ENCODE measurements around the gene LBHD2.

DNA sequence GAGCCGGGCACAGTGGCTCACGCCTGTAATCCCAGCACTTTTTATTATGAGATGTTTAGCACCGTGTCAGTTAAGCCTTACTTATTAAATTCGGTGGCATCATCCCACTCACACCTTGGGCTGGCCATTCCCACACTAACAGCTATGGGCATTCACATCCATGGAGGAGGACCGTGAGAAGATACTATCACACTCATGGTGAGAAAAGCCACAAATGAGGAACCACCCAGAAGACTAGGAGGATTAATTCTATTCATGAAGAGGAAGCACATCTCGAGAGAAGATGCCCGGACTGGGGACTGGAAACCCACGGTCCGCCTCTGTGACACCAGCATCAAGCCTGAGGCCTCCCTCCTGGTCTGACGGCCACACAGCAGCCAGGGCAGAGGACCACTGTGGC, 31.6 kb upstream of the LBHD2 start:
- TF ChIP-seq, protein P1, sequence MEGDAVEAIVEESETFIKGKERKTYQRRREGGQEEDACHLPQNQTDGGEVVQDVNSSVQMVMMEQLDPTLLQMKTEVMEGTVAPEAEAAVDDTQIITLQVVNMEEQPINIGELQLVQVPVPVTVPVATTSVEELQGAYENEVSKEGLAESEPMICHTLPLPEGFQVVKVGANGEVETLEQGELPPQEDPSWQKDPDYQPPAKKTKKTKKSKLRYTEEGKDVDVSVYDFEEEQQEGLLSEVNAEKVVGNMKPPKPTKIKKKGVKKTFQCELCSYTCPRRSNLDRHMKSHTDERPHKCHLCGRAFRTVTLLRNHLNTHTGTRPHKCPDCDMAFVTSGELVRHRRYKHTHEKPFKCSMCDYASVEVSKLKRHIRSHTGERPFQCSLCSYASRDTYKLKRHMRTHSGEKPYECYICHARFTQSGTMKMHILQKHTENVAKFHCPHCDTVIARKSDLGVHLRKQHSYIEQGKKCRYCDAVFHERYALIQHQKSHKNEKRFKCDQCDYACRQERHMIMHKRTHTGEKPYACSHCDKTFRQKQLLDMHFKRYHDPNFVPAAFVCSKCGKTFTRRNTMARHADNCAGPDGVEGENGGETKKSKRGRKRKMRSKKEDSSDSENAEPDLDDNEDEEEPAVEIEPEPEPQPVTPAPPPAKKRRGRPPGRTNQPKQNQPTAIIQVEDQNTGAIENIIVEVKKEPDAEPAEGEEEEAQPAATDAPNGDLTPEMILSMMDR (IDR thresholded peaks at IDR 0.05 in 2 of 3, conservative IDR thresholded peaks at IDR 0.05 in 1 of 3; ENCODE audit: borderline replicate concordance in 1 of 3, insufficient read depth in 1 of 3, low read depth in 2 of 3, low read length in 2 of 3) = no peak
- TF ChIP-seq CEBPB (IDR thresholded peaks at IDR 0.05; ENCODE audit: low read depth) (no peak), RAD21 (IDR thresholded peaks at IDR 0.05; ENCODE audit: low read depth) (no peak), POLR2A (IDR thresholded peaks at IDR 0.05; ENCODE audit: borderline replicate concordance, extremely low read depth, insufficient read depth, insufficient read length) (no peak), POLR2AphosphoS5 (IDR thresholded peaks at IDR 0.05; ENCODE audit: low read depth, low read length) (no peak), EZH2 (IDR thresholded peaks at IDR 0.05) (no peak), ELF1 (IDR thresholded peaks at IDR 0.05; ENCODE audit: borderline replicate concordance, low read depth) (no peak)
- TF ChIP-seq, protein P2, sequence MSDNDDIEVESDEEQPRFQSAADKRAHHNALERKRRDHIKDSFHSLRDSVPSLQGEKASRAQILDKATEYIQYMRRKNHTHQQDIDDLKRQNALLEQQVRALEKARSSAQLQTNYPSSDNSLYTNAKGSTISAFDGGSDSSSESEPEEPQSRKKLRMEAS (IDR thresholded peaks at IDR 0.05) = no peak
